ENCODE data around the gene ZNF550. TPM values are rescaled to one million over a fixed set of nuclear protein-coding genes. Genes with fewer than 3 reads are reported as not detected.
A peak's percentile ranks its signal among the peaks of the same experiment; 100 is the strongest.
"Not testable (repeated sequence)": the region's sequence is repeated elsewhere in the genome, so short reads cannot be mapped to it uniquely, and the experiment has no call there.

ZNF550 gene
- polyA plus RNA-seq, 10 donors = 8.6 to 14.0 (median 11.1) TPM

- DNase-seq = no peak
These were observed 21.6 kb downstream of the ZNF550 start for GRCh38 chr19:57537953-57538547.

GRCh38 chr19:57527136-57527881 is 32.4 kb downstream of the ZNF550 start, which contains the start of gene ZNF549:
Gene ZNF549, plus strand, starts transcription at chr19:57527356. Its CDS starts 218 bp downstream, at chr19:57527574.
- DNase-seq = peak; percentile 90 to 96 (median 93)

DNA sequence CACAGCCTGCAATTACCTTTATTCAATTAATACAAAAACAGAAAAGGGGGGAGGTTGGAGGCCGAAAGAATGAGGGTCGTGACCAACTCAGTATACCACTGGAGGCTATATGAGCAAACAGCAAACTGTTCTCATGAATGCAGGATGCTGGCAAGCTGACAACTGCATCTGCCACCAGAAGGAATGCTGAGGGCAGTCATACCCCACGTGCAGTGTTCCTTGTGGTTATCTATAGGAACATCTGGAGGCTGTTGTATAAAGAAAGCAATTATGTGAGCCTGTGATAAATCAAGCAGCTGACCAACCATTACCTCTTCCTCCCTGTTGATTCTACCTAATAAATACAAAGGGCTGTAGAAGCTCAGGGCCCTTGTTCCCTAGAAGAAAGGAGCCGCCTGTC is 41.6 kb downstream of the ZNF550 start:
- DNase-seq = not testable (repeated sequence)

DNA sequence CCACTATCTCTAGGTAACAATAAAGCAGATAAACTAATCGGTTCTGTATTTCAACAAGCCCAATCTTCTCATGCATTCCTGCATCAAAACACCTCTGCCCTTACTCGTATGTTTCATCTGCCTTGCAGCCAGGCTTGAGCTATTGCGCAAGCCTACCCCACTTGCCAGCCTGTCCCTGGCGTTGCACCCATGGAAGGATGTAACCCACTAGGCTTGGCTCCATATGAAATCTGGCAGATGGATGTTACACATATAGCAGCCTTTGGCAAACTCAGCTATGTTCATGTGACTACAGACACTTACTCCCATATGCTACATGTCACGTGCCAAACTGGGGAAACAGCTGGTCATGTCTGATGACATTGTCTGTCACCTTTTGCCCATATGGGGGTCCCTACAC is 44.4 kb downstream of the ZNF550 start:
- no peak for DNase-seq

DNA sequence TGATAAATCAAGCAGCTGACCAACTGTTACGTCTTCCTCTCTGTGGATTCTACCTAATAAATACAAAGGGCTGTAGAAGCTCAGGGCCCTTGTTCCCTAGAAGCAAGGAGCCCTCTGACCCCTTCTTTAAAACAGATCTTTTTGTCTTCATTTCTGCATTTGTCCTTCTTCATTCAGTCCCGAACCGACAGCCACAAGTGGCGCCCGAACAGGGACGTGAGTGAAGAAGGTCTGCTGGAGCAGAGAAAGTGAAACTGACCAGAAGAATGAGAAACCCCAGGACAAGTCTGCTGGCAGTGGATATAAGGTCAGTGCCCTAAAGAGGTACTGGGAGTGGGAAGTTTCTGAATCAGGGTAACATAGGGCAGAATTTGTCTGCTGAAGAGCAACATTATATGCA is 46.8 kb downstream of the ZNF550 start:
- no peak for DNase-seq

DNA sequence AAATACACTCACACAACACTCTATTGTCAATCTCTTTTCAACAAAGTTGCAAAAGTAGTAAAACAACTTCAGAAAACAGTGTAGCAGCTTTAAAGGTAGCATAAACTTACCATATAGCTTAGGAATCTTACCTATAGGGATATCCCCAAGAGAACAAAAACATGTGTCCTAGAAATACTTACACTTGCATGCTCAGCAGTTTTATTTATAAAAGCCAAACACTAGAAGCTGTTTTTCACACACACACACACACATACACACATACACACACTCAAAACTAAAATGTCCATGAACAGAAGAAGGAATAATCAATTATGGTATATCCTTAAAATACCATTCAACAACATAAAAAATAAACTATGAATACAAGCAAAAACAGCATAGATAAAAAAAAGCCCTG is 48.2 kb downstream of the ZNF550 start:
- DNase-seq = no peak

GRCh38 chr19:57506163-57506562 is 53.5 kb downstream of the ZNF550 start:
- no peak for DNase-seq

DNA sequence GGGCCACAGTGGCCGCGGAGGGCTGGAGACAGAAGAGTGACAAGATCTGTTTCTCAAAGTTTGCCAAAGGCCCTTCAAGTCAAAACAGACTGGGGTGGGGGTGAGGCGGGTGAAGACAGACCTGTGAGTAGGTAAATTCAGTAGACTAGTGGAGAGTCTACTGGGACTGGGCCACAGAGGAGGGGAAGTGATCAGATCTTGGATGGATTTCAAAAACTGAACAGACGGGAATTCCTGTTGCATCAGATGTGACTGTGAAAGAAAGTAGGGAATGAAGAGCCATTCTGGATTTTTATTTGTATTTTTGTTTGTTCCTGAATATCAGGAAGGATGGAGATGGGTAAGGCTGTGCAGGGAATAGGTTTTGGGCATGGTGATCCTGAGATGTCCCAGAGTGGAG is 59.3 kb downstream of the ZNF550 start:
- peak in 1 of 3 donors; percentile 28 for DNase-seq

- peak; percentile 95 to 98 (median 97) for DNase-seq
These were observed 59.8 kb downstream of the ZNF550 start, which contains the start of gene ZNF773 for GRCh38 chr19:57499680-57500395. Gene ZNF773, plus strand, starts transcription at chr19:57499938. Its CDS starts 143 bp downstream, at chr19:57500081.

- not testable (repeated sequence) for DNase-seq
These were observed 60.4 kb downstream of the ZNF550 start for GRCh38 chr19:57499332-57499679.

GRCh38 chr19:57488299-57488644 is 71.4 kb downstream of the ZNF550 start:
- DNase-seq = not testable (repeated sequence)

GRCh38 chr19:57487477-57488298 is 72.0 kb downstream of the ZNF550 start, which contains the start of gene ZNF419:
Gene ZNF419, plus strand, starts transcription at chr19:57487750. Its CDS starts 201 bp downstream, at chr19:57487951.
- DNase-seq = peak; percentile 88 to 97 (median 95)

Other genes with a start within 250 kb of the ZNF550 start
- 1 to 10 TPM; 4.9 to 7.0 (median 6.1) TPM for gene ZNF543, start 239.4 kb downstream of the ZNF550 start, polyA plus RNA-seq (ENCODE audit: insufficient read length in 10 of 10)
- 10 to 100 TPM in 3 of 10 donors, 1 to 10 TPM in 7; 8.0 to 10.9 (median 9.4) TPM for gene ZNF304, start 208.6 kb downstream of the ZNF550 start, polyA plus RNA-seq (ENCODE audit: insufficient read length in 10 of 10)
- 10 to 100 TPM; 11.4 to 19.1 (median 14.1) TPM for gene TRAPPC2B, start 196.3 kb downstream of the ZNF550 start, polyA plus RNA-seq (ENCODE audit: insufficient read length in 10 of 10)
- gene ZNF547, start 196.3 kb downstream of the ZNF550 start, polyA plus RNA-seq (ENCODE audit: insufficient read length in 10 of 10) = 1 to 10 TPM; 2.6 to 4.6 (median 3.1) TPM
- gene ZNF548, start 170.0 kb downstream of the ZNF550 start, polyA plus RNA-seq (ENCODE audit: insufficient read length in 10 of 10) = 10 to 100 TPM; 11.2 to 24.8 (median 16.9) TPM
- 1 to 10 TPM; 5.1 to 9.9 (median 7.8) TPM for gene ZNF17, start 148.7 kb downstream of the ZNF550 start, polyA plus RNA-seq (ENCODE audit: insufficient read length in 10 of 10)
- gene ZNF749, start 124.5 kb downstream of the ZNF550 start, polyA plus RNA-seq (ENCODE audit: insufficient read length in 10 of 10) = 1 to 10 TPM; 4.1 to 8.5 (median 6.2) TPM
- gene VN1R1, start 102.7 kb downstream of the ZNF550 start, polyA plus RNA-seq (ENCODE audit: insufficient read length in 10 of 10) = 1 to 10 TPM in 8 of 10 donors, under 1 TPM in 2; 0.84 to 3.8 (median 1.5) TPM
- 10 to 100 TPM in 4 of 10 donors, 1 to 10 TPM in 6; 6.4 to 11.9 (median 9.1) TPM for gene ZNF772, start 82.3 kb downstream of the ZNF550 start, polyA plus RNA-seq (ENCODE audit: insufficient read length in 10 of 10)
- 10 to 100 TPM in 3 of 10 donors, 1 to 10 TPM in 7; 5.9 to 13.2 (median 9.9) TPM for gene ZNF419, start 72.1 kb downstream of the ZNF550 start, polyA plus RNA-seq (ENCODE audit: insufficient read length in 10 of 10)
- gene ZNF773, start 59.9 kb downstream of the ZNF550 start, polyA plus RNA-seq (ENCODE audit: insufficient read length in 10 of 10) = 10 to 100 TPM in 1 of 10 donors, 1 to 10 TPM in 9; 5.1 to 11.8 (median 7.4) TPM
- 1 to 10 TPM; 4.7 to 9.5 (median 7.5) TPM for gene ZNF549, start 32.5 kb downstream of the ZNF550 start, polyA plus RNA-seq (ENCODE audit: insufficient read length in 10 of 10)
- 1 to 10 TPM; 4.3 to 6.1 (median 4.8) TPM for gene ZNF416, start 19.0 kb upstream of the ZNF550 start, polyA plus RNA-seq (ENCODE audit: insufficient read length in 10 of 10)
- 1 to 10 TPM; 4.6 to 8.0 (median 5.6) TPM for gene ZIK1, start 24.3 kb upstream of the ZNF550 start, polyA plus RNA-seq (ENCODE audit: insufficient read length in 10 of 10)
- gene ZNF530, start 40.0 kb upstream of the ZNF550 start, polyA plus RNA-seq (ENCODE audit: insufficient read length in 10 of 10) = 1 to 10 TPM; 2.1 to 5.4 (median 3.4) TPM
- gene ZNF134, start 54.4 kb upstream of the ZNF550 start, polyA plus RNA-seq (ENCODE audit: insufficient read length in 10 of 10) = 10 to 100 TPM in 9 of 10 donors, 1 to 10 TPM in 1; 9.5 to 15.1 (median 13.0) TPM
- 10 to 100 TPM; 10.4 to 20.3 (median 15.2) TPM for gene ZNF211, start 73.3 kb upstream of the ZNF550 start, polyA plus RNA-seq (ENCODE audit: insufficient read length in 10 of 10)
- gene ZSCAN4, start 109.1 kb upstream of the ZNF550 start, polyA plus RNA-seq (ENCODE audit: insufficient read length in 10 of 10) = under 1 TPM in 2 of 10 donors, not detected in 8; 0.11 TPM
- gene ZNF551, start 122.1 kb upstream of the ZNF550 start, polyA plus RNA-seq (ENCODE audit: insufficient read length in 10 of 10) = 1 to 10 TPM; 4.4 to 7.3 (median 6.4) TPM
- 10 to 100 TPM in 7 of 10 donors, 1 to 10 TPM in 3; 8.0 to 17.6 (median 11.1) TPM for gene ZNF154, start 149.3 kb upstream of the ZNF550 start, polyA plus RNA-seq (ENCODE audit: insufficient read length in 10 of 10)
- 10 to 100 TPM in 1 of 10 donors, 1 to 10 TPM in 9; 5.3 to 10.6 (median 8.0) TPM for gene ZNF671, start 167.8 kb upstream of the ZNF550 start, polyA plus RNA-seq (ENCODE audit: insufficient read length in 10 of 10)
- gene ZNF776, start 187.0 kb upstream of the ZNF550 start, polyA plus RNA-seq (ENCODE audit: insufficient read length in 10 of 10) = 10 to 100 TPM; 10.7 to 19.7 (median 14.9) TPM
- gene ZNF586, start 209.8 kb upstream of the ZNF550 start, polyA plus RNA-seq (ENCODE audit: insufficient read length in 10 of 10) = 10 to 100 TPM in 9 of 10 donors, 1 to 10 TPM in 1; 9.5 to 15.2 (median 11.8) TPM